ENCODE data around the gene METAP1. TPM values are rescaled to one million over a fixed set of nuclear protein-coding genes. Genes with fewer than 3 reads are reported as not detected.
A peak's percentile ranks its signal among the peaks of the same experiment; 100 is the strongest.
"Not testable (repeated sequence)": the region's sequence is repeated elsewhere in the genome, so short reads cannot be mapped to it uniquely, and the experiment has no call there.

The METAP1 gene
- total RNA-seq, 1 donor from 2014 or later, result 20.3 TPM

DNA sequence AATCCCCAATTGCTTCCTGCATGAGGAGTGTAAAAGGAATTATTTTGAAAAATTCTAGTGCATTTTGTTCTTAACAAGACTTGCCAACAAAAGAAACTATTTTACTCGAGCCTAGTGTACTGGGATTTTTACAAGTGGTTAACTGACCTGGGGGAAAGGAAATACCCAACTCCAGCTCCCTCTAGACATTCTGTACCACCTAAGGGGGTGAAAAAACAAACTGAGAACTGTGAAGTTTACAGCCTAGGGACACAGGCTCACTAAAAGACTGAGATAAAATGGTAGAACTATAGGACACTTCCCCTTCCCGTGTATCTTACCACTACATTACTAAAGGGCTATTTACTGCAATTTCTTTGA, 95.7 kb downstream of the METAP1 start:
- DNase-seq (ENCODE audit: low read depth in 2 of 2), result no peak

DNA sequence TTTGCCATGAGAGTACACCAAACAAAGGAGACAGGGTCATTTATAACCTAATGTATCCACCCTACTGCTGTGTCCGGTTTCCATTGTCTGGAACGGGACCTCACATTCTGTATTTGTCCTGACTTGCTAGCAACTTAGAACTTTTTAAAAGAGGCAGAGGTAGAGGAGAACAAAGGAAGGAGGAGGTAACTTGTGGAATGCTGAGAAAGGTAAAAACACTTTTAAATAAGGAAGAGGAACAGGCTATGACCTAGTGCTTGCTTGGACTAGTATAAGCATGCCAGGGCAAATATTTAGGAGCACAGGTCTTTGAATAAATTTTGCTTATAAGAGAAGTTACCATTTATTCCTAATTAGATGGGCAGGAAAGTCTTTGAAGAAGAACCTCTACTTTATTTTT, 96.3 kb downstream of the METAP1 start:
- DNase-seq (ENCODE audit: low read depth in 2 of 2), result not testable (repeated sequence)

DNA sequence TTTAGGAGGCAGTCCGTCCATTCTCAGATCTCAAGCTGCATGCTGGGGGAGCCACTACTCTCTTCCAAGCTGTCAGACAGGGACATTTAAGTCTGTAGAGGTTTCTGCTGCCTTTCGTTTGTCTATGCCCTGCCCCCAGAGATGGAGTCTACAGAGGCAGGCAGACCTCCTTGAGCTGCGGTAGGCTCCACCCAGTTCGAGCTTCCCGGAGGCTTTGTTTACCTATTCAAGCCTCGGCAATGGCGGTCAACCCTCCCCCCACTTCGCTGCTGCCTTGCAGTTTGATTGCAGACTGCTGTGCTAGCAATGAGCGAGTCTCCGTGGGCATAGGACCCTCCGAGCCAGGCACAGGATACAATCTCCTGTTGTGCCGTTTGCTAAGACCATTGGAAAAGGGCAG, 103.8 kb downstream of the METAP1 start:
- no peak for DNase-seq (ENCODE audit: low read depth in 2 of 2)

DNA sequence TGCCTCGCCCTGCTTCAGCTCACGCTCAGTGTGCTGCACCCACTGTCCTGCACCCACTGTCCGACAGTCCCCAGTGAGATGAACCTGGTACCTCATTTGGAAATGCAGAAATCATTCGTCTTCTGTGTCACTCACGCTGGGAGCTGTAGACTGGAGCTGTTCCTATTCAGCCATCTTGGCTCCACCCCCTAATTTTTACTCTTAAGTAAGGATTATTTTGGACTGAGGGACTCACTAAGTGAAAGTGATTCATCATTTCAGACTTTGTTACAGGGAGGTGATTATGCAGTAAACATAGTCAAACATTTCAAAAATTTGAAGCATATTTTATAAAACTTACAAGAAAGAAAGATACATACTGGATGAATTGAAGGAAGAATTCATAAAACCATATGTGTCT, 104.3 kb downstream of the METAP1 start:
- DNase-seq (ENCODE audit: low read depth in 2 of 2), result not testable (repeated sequence)

DNA sequence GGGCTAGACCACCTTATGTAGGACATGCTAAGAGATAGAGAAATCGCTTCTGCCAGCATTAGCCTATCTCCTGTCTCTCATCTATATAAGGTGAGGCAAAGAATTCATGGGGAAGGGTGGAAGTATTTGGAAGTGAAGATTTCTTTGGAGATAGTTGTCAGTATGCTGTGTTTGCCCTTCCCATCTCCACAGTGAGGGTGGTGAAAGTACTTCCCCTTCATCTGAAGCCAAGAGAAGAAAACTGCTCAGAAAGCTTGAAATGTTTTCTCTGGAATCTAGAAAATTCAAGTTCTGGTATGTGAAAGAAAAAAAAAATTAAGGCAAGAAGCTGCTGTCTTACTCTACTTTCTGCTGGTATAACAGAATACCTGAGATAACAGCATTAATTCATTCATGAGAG, 105.4 kb downstream of the METAP1 start:
- DNase-seq (ENCODE audit: low read depth in 2 of 2), result no peak

DNA sequence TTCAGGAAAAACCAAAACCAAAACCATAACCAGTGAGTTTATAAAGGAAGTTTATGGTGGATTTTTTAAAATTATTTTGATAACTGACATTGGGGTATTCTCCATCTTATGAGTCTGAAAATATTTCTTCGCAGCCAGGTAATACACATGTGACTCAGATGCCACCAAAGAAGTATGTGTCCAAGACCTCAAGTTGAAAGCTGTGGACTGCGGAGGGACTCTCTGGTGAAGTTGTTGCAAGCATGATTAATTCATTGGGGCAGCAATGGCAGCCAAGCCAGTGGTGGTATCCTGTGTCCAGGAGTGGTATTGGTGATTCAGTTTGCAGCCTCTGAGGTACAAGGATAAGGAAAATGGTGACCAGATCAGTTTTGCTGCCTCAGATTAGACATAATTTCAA, 107.1 kb downstream of the METAP1 start:
- DNase-seq (ENCODE audit: low read depth in 2 of 2), result no peak

DNA sequence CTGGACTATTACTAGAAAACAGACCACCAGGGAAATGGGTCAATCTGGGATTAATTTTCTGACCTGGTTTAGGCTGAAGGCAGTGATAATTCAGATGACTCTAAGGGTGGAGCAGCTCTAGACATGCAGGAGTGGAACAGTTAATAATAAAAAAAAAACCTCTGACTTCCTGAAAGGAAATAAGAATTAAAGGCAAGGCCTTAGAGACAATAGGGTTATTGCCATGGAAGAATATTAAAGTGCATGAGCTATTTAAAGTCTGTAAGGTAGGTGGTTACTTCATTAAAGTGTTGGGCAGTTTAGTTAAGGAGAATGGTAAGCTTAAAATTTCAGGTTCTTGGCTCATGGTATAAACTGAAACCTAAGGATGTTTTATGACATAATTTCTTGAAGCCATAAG, 107.6 kb downstream of the METAP1 start:
- DNase-seq (ENCODE audit: low read depth in 2 of 2), result peak in 1 of 2 donors; percentile 11

- no peak for DNase-seq (ENCODE audit: low read depth in 2 of 2)
Measured at GRCh38 chr4:99104153-99104552, 108.6 kb downstream of the METAP1 start.

- not testable (repeated sequence) for DNase-seq (ENCODE audit: low read depth in 2 of 2)
Measured at GRCh38 chr4:99109286-99109685, 113.8 kb downstream of the METAP1 start.

Other genes with a start within 250 kb of the METAP1 start
- 136 and 164 TPM in 2 replicates for gene EIF4E, start 66.6 kb upstream of the METAP1 start, total RNA-seq
- gene ADH5, start 93.1 kb downstream of the METAP1 start, total RNA-seq, result 43.1 and 54.3 TPM in 2 replicates
- not detected in 2 replicates for gene ADH4, start 148.6 kb downstream of the METAP1 start, total RNA-seq
- gene ADH6, start 223.5 kb downstream of the METAP1 start, total RNA-seq, result not detected in 2 replicates